H1 (cell line): Measurements from ENCODE around the gene KCNB1. TPM values are rescaled to one million over a fixed set of nuclear protein-coding genes. Genes with fewer than 3 reads are reported as not detected.

ENCODE experiments used
- KDM1A ChIP-seq: fragments of 200-600, 300-600 bp; sonication (generic); IDR thresholded peaks from 2 replicates; pipeline ENCODE4 v1.7.1; 2016; ENCODE audit warnings: mild to moderate bottlenecking, low read length, borderline replicate concordance
- RXRA ChIP-seq: IDR thresholded peaks from 2 replicates; pipeline ENCODE4 v1.6.1; 2011; ENCODE audit warnings: low read depth, mild to moderate bottlenecking, low read length, moderate library complexity; ENCODE audit not compliant: insufficient read depth
- polyA plus RNA-seq, 7 experiments: library from polyadenylated mRNA; depleted of rRNA in 3 of 7; stranded (reverse) in 5 of 7; unstranded in 2 of 7; fragments of >200 nt in 5 of 7; fragments of 200-250 nt in 2 of 7; gene quantifications; 1 replicate in 5 of 7; 2 replicates in 1 of 7; 4 replicates in 1 of 7; pipeline versions ENCODE4 v1.2.1 to v1.2.3, GENCODE V29; 2011 to 2013; ENCODE audit warnings: missing spikeins in 2 of 7, mixed read lengths in 2 of 7
- total RNA-seq: library from RNA; stranded (reverse); fragmentation: NEBNext Ultra II Directional; extraction: Animal tissue kit (Norgen Biotek cat#: 25700); gene quantifications from 2 replicates; pipeline ENCODE4 v1.2.1, GENCODE V29; 2021

Gene KCNB1
- total and polyA plus RNA-seq, 2 of the 8 experiments (the other 6 are each of a cell fraction or from before 2014, with no cell fraction given) = 0.58 to 0.67 TPM

DNA sequence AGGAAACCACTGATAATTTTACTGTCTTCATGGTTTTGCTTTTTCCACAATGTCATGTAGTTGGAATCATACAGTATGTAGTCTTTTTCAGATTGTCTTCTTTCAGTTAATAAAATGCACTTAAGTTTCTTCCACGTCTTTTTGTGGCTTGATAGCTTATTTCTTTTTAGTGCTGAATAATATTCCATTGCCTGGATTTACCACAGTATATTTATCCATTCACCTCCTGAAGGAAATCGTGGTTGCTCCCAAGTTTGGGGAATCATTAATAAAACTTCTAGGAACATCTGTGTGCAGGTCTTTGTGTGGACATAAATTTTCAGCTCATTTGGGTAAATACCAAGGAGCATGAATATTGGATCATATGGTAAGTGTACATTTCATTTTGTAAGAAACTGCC is 165.8 kb downstream of the KCNB1 start (continued):
- TF ChIP-seq KDM1A (no peak), RXRA (no peak)
